ENCODE results near the gene COL23A1. TPM values are rescaled to one million over a fixed set of nuclear protein-coding genes. Genes with fewer than 3 reads are reported as not detected.

Gene COL23A1
- total RNA-seq, 2 experiments from 2014 or later, result 0.11 TPM; not detected in 1

DNA sequence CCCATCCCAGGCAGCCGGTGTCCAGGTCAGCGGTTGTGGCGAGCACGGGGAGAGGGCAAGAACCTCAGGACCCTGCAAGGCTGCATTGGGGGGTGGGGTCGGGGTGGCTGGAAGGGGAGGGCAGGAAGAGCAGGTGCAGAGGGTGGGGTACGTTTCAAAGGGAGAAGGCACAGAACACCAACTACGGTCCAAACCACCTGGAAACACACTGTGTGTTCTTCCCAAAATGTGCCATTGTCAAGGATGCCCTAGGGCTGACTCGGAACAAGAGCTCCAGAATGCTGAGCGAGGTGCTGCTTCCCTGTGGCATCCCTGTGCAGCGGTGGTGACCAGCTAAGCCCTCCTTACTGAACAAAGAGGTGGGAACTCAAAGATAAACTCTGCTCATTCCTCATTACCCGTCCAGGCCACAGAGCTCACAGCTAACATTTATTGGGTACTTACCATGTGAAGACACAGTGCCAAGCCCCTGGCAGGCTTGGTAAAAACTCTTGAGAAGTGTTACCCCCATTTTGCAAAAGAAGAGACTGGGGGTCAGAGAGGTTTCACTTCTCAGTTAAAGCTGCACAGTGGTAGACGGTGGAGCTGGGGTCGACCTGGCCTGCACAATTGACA lies 153.8 kb downstream of the COL23A1 start:
- DNase-seq (no peak), ATAC-seq (no peak)
- TF ChIP-seq, protein P1, sequence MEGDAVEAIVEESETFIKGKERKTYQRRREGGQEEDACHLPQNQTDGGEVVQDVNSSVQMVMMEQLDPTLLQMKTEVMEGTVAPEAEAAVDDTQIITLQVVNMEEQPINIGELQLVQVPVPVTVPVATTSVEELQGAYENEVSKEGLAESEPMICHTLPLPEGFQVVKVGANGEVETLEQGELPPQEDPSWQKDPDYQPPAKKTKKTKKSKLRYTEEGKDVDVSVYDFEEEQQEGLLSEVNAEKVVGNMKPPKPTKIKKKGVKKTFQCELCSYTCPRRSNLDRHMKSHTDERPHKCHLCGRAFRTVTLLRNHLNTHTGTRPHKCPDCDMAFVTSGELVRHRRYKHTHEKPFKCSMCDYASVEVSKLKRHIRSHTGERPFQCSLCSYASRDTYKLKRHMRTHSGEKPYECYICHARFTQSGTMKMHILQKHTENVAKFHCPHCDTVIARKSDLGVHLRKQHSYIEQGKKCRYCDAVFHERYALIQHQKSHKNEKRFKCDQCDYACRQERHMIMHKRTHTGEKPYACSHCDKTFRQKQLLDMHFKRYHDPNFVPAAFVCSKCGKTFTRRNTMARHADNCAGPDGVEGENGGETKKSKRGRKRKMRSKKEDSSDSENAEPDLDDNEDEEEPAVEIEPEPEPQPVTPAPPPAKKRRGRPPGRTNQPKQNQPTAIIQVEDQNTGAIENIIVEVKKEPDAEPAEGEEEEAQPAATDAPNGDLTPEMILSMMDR (IDR thresholded peaks at IDR 0.05), result no peak
- Mint-ChIP-seq H3K27ac (no peak overlapping the region), H3K4me1 (ENCODE audit: low read depth) (no peaks in the 10 kb centered on the region), H3K4me3 (no peak overlapping the region), H3K36me3 (ENCODE audit: low read depth) (no peaks in the 10 kb centered on the region), H3K9me3 (no peaks in the 10 kb centered on the region), H3K27me3 (no peaks in the 10 kb centered on the region)
- POLR2A ChIA-PET, result no interaction called here
- intact Hi-C loops (cut with micrococcal nuclease), result no loop called here
- CTCF ChIA-PET, result no interaction called here

DNA sequence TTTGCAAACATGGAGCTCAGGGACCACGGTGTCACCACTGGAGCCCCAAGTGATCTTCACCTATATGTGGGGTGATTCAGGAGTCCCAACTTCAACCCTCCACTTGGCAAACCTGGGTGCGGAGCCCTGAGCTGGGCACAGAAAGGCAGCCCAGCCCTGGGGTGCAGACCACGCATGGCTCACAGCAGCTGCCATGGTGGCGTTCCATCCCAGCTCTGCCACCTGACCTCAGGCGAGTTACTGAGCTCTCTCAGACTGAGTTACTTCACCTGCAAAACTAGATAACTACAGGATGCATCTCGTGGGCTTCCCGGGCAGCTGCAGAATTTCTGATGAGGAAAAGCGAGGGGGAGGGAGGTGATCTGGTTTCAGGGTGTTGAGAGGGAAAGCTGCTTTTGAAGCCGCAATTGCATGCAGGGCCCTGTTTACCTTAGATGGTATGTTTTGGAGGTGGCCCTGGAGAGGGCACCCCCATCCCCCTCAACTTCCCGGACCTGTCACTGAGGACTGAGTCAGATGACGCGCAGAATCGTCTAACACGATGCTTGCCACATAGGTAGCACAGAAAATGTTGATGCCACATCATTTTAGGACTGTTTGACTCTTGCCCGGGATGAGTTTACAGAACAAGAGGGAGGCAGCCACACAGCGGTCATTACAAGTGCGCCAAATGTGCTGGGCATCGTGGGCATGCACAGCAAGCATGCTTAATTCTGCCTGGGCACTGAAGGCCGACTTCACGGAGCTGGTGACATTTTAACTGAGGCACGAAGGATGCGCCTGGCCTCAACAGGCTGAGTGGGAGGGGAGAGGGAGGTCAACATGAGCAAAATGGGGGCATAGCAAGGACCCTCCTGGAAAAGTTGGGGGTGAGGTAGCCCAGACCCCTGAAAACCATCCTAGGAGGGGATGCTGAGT lies 154.6 kb downstream of the COL23A1 start:
- intact Hi-C loops (cut with micrococcal nuclease), result no loop called here
- ATAC-seq (no peak), DNase-seq (no peak)
- Mint-ChIP-seq H3K36me3 (ENCODE audit: low read depth) (no peaks in the 10 kb centered on the region), H3K9me3 (no peaks in the 10 kb centered on the region), H3K4me3 (no peak overlapping the region), H3K27me3 (no peaks in the 10 kb centered on the region), H3K4me1 (ENCODE audit: low read depth) (no peaks in the 10 kb centered on the region), H3K27ac (no peak overlapping the region)
- ChIA-PET POLR2A (no interaction called here), CTCF (interaction anchor here (1.2 kb wide), 1 partner anchor 26 kb away, joined by 3 read pairs; no protein-coding TSS in a partner anchor)
- TF ChIP-seq, protein P1 (IDR thresholded peaks at IDR 0.05), result no peak

DNA sequence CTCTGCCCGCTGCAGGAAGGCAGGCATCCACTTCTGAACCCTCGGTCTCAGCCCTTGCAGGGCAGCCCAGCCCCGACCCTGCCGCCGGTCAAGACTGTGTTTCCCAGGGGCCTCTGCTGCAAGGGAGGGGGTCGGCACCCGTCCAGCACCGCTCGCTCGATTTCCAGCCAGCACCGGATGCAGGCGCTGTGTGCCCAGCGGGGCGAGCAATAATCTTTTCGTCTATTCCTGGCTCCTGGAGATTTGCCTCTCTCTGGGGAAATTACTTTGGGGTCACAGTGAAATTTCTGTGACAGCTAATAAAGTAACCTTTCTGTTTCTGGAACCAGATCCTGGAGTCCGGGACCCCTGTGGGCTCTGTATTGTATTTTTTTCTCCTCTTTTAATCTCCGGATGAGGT lies 155.3 kb downstream of the COL23A1 start:
- CTCF ChIA-PET, result interaction anchor here (1.2 kb wide), 1 partner anchor 27 kb away, joined by 3 read pairs; no protein-coding TSS in a partner anchor
- no peaks in the 10 kb centered on the region for H3K4me1 Mint-ChIP-seq (ENCODE audit: low read depth)
- no peak for DNase-seq
- H3K27me3 Mint-ChIP-seq, result no peaks in the 10 kb centered on the region
- TF ChIP-seq, protein P1 (IDR thresholded peaks at IDR 0.05), result no peak
- no peak overlapping the region for H3K4me3 Mint-ChIP-seq
- H3K27ac Mint-ChIP-seq, result no peak overlapping the region
- no peaks in the 10 kb centered on the region for H3K9me3 Mint-ChIP-seq
- no peaks in the 10 kb centered on the region for H3K36me3 Mint-ChIP-seq (ENCODE audit: low read depth)
- POLR2A ChIA-PET, result no interaction called here
- intact Hi-C loops (cut with micrococcal nuclease), result no loop called here
- no peak for ATAC-seq

DNA sequence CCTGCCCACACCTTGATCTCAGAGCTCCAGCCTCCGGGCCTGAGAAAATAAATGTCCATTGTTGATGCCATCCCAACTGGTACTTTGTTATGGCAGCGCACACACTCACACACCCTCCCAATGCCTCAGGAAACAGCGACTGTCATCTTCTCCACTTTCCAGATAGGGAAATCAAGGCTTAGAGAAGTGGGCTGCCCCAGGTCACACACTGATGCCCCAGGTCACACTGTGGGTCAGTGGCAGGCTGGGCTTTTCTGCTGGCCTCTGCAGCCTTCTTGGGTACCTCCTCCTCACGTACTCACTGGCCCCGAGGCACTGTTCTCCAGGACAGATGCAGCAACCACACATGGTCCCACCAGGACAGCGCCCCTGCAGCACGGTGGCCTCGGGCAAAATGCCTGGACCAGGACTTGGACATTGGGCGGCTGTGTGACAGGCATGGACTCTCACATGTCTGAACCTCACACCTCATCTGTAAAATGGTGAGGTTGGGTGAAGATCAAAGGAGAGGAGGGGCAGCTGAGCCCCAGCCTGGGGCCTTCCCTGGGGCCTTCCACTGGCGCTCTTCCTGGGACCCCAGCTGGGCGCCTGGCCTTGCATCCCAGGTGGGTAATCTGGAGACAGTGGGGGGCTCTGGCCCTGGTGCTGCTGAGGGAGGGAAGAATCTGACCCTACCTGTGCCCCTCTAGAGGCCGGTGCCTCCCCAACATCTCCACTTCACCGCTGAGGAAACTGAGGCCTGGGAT lies 156.0 kb downstream of the COL23A1 start:
- Mint-ChIP-seq H3K36me3 (ENCODE audit: low read depth) (no peaks in the 10 kb centered on the region), H3K27ac (no peak overlapping the region), H3K4me1 (ENCODE audit: low read depth) (no peaks in the 10 kb centered on the region), H3K27me3 (no peaks in the 10 kb centered on the region), H3K4me3 (no peak overlapping the region), H3K9me3 (no peaks in the 10 kb centered on the region)
- DNase-seq (no peak), ATAC-seq (no peak)
- TF ChIP-seq, protein P1 (IDR thresholded peaks at IDR 0.05), result no peak
- intact Hi-C loops (cut with micrococcal nuclease), result no loop called here
- CTCF ChIA-PET, result no interaction called here
- POLR2A ChIA-PET, result no interaction called here
